NCI-H187 (cell line): ENCODE measurements around the gene BLNK.

Experiments
- DNase-seq, 2 experiments: peaks; one replicate each; lab custom pipeline; 2025; lab: John Stamatoyannopoulos, UW

The BLNK gene

GRCh38 chr10:96261930-96262329 is 9.4 kb downstream of the BLNK start:
- DNase-seq, result no peak

- no peak for DNase-seq
Measured at GRCh38 chr10:96261132-96261531, 10.2 kb downstream of the BLNK start.

GRCh38 chr10:96260014-96260413 is 11.4 kb downstream of the BLNK start:
- DNase-seq, result no peak

GRCh38 chr10:96259150-96259549 is 12.2 kb downstream of the BLNK start:
- no peak for DNase-seq

GRCh38 chr10:96257944-96258343 is 13.4 kb downstream of the BLNK start:
- no peak for DNase-seq

- DNase-seq, result no peak
Measured at GRCh38 chr10:96255549-96256333, 15.6 kb downstream of the BLNK start.

GRCh38 chr10:96254976-96255375 is 16.4 kb downstream of the BLNK start:
- no peak for DNase-seq

- no peak for DNase-seq
Measured at GRCh38 chr10:96252730-96253129, 18.6 kb downstream of the BLNK start.

GRCh38 chr10:96250349-96250748 is 21.0 kb downstream of the BLNK start:
- DNase-seq, result no peak

- no peak for DNase-seq
Measured at GRCh38 chr10:96249264-96249663, 22.1 kb downstream of the BLNK start.

- no peak for DNase-seq
Measured at GRCh38 chr10:96244354-96244753, 27.0 kb downstream of the BLNK start.

GRCh38 chr10:96243296-96243695 is 28.1 kb downstream of the BLNK start:
- DNase-seq, result no peak

GRCh38 chr10:96242822-96243221 is 28.5 kb downstream of the BLNK start:
- no peak for DNase-seq

GRCh38 chr10:96238646-96239623 is 32.4 kb downstream of the BLNK start:
- no peak for DNase-seq

- no peak for DNase-seq
Measured at GRCh38 chr10:96236876-96237275, 34.5 kb downstream of the BLNK start.

- DNase-seq, result no peak
Measured at GRCh38 chr10:96236090-96236478, 35.3 kb downstream of the BLNK start.

GRCh38 chr10:96235326-96236089 is 35.9 kb downstream of the BLNK start:
- no peak for DNase-seq

- DNase-seq, result no peak
Measured at GRCh38 chr10:96233959-96234358, 37.4 kb downstream of the BLNK start.

GRCh38 chr10:96230527-96230926 is 40.8 kb downstream of the BLNK start:
- no peak for DNase-seq

- peak in 1 of 2 experiments; percentile 16 for DNase-seq
Measured at GRCh38 chr10:96229568-96230030, 41.8 kb downstream of the BLNK start.

GRCh38 chr10:96228408-96228994 is 42.9 kb downstream of the BLNK start:
- DNase-seq, result no peak

- no peak for DNase-seq
Measured at GRCh38 chr10:96227206-96227605, 44.2 kb downstream of the BLNK start.
